NCI-H774 (cell line): ENCODE data around the gene COX19.
A peak's percentile ranks its signal among the peaks of the same experiment; 100 is the strongest.

Experiments
- DNase-seq: peaks from one replicate; lab custom pipeline; 2025; lab: John Stamatoyannopoulos, UW

COX19 gene

GRCh38 chr7:978049-978346 is 2.6 kb upstream of the COX19 start:
- no peak for DNase-seq

DNA sequence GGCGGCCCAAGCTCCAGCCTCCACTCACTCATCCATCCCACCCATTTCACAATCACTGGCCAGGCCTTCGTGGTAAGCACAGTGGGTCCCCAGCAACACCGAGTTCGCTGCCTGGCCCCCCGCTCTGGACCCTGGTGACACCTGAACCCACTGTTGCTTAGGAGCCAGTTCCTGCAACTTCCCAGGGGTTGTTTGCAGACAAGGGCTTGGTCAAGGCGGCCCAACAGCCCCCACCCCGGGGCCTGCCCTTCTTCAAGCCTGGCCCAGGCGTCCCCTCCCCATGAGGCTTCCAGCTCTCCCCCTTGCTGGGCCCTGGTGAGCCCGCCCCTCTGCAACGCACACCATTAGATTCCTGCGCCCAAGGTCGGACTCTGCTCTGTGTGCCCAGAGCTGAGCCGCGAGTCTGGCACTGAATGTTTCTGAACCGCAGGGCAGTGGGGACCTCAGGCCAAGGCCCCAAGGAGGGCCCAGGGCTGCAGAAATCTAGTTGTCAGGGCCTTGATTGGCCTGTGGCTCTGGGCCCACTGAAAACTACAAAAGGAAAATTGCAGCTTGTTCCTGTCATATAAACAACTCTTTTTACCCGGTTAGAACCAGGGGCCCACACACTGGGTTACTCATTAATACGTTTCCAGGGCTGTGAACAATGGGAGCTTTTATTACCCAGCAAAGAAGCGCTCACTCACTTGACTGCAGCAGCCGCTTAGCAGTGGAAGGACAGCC is 2.1 kb upstream of the COX19 start:
- DNase-seq, result no peak

GRCh38 chr7:976901-977325 is 1.6 kb upstream of the COX19 start:
- DNase-seq, result no peak

DNA sequence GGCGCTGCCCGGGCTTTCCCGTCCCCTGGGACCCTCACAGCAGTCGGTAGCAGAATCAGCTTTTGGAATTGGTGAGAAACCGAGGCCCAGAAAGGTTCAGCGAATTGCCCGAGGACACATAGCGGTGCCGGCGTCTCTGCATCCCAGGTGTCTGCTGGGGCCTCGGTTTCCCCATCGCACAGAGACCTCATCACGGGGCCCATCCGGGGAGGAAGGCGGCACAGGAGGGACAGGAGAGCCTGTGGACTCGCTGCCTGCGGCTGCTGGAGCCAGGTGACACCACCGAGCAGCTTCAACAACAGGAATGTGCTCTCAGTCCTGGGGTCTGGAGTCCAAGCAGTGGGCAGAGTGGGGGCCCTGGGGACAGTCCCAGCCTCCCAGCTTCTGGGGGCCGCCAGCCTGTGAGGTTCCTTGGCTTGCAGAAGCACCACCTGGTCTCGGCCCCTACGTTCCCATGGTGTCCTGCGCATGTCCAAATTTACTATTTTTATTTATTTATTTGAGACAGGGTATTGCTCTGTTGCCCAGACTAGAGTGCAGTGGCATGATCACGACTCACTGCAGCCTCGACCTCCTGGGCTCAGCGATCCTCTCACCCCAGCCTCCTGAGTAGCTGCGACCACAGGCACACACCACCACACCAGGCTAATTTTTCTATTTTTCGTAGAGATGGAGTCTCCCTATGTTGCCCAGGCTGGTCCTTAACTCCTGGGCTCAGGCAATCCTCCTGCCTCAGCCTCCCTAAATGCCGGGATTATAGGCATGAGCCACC is 539 bp upstream of the COX19 start:
- no peak for DNase-seq

DNA sequence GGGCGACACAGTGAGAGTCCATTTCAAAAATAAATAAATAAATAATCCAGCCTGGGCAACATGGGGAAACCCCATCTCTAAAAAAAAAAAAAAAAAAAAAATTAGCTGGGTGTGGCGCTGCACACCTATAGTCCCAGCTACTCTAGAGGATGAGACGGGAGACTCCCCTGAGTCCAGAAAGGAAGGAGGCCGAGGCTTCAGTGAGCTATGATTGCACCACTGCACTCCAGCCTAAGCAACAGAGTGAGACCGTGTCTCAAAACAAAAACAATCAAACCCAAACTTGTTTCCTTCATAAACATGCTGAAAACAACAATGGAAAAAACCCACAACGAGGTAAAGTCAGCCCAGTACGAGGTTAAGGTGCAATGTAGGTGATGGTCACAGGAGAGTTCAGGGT is 1.2 kb downstream of the COX19 start:
- no peak for DNase-seq

GRCh38 chr7:973312-973711 is 2.0 kb downstream of the COX19 start:
- DNase-seq, result no peak

DNA sequence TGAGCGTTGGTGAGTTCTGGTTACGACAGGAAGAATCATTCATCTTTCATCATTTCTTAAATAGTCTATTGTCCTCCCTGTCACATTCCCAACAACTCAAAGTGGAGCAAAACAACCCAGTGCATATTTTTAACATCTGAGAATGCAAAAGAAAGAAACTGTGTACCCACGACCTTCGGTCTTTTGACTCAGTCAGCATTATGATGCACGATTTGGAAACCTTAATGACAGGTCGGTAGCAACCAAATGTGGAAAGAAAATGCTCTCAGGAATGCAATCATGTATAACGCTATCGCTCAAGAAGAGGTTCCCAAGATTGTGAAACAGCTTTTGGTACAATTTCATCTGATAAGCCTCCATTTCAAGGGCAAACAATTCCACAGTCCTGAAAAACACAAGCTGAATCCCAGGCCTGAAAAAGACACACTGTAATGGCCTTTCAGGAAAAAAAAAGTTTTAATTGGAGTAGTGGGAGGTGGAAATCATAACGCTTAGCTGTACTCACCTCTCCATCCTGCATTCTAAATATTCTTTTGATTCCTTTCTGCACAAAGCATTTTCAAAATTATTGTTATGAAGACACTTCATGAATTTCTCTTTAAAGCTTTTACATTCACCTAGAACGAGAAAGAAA is 2.6 kb downstream of the COX19 start:
- no peak for DNase-seq

DNA sequence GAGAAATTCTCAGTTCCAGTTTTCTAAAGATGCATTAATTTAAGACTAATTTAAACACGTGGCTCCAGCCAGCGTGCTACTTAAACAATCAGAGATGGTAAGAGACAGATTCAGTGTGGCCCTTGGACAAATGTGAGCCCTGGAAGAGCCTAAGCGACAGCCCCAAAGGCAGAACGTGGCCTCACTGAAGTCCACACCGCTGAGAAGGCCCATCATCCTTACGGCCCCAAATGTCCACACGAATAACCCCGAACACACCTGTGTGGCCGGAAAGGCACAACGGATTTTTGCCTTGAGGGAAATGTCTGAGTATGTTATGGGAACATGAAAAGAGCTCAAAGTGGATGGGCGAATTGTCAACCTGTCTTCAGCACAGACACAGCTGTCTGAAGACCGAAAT is 3.2 kb downstream of the COX19 start:
- no peak for DNase-seq

DNA sequence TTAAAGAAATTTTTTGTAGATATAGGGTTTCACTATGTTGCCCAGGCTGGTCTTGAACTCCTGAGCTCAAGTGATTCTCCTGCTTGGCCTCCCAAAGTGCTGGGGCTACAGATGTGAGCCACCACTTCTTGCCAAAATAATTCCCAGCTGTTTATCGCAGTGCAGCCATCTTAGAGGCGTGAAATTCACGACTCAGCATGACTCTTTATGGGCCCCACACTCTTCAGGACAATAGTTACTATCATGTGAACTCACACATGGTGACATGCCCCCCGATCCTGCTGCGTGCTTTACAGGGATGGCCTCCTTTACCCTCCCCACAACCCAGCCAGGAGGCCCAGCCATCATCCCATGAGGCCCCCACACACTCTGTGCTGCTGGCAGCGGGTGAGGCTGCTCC is 4.6 kb downstream of the COX19 start:
- DNase-seq, result no peak

DNA sequence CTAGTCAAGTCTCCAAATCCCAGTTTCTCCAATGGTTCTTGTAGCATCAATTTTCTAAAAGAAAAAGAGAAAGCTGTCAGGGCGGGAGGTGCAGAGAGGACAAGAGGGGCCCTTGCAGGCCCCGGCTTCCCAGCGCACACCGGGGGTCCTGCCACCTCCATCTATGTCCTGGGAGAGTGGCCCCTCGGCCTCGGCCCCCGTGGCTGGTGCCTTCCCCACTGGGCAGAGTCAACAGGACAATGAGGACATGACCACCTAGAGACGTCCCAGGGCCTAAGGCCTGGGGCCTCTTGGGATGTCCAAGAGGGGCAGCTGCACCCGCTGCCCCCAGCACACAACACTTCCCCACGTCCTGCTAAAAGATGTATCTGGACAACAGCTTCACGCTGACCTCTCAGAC is 5.9 kb downstream of the COX19 start:
- no peak for DNase-seq

DNA sequence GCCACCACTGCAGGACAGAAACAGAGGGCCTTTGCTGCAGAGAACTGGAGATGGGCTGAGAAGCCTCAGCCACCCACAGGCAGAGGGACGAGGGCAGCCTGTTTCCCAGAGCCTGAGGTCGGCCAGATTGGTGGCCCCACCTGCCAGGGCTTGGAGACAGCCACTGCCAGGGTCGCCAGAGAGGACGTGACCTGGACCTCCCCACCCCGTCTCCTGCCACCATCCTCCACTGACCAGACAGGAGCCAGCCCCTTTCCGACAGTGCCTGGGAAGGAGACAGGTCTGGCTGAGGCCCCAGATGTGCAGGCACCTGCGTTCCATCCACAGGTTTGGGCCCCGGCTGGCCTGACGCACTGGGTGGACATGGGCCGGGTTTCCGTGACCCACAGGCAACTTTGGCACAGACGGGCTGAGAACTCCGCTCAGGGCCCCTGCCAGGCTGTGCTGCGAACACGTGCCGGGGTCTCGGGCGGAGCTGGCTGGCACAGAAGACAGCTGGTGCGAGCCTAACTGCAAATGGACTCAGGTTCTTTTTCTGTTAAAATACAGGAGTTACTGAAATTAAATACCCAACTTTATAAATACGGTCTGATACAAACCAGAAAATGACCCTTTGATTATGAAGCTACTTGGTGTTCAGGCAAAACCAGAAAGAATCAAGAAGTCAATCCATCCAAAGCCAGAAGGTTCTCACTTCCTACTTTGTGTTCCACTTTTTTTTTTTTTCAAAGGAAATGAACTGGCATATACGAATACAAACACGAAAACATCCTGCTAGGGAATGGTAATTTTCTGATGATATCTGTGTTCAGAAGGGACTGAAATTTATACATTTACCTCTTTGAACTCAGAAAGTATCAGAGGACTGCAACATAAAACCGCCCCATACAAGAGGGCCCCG is 6.9 kb downstream of the COX19 start:
- no peak for DNase-seq

DNA sequence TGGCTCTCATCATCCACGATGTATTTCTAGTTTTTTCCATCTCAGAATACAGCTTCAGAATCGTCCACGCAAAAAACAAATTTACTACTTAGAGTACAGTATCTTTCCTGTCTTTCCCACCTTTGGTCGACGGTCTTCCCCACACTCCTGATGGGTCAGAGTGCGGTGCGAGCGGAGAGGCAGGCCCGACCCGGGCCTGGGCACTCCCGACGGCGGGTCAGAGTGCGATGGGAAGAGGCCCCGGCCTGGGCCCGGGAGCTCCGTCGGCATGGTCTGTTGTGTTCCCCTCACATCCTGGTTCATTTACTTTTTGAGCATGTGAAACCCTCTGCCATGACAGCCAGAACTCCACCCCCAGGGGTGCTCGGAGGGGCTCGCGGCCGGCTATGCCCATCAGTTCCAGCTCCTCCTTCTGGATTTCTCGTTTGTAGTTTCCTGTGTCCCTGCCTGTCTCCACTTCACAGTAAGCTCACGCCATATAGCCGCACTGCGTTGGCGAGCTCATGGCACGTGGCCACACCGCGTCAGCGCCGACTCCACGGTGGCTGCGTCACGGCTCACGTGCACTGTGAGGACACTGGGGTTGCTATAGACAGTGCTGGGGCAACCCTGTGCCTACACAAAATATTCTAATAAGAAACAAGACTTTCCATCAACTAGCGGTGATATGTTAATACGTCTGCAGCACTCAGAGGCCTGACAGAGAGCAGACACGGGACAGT is 7.8 kb downstream of the COX19 start:
- no peak for DNase-seq

DNA sequence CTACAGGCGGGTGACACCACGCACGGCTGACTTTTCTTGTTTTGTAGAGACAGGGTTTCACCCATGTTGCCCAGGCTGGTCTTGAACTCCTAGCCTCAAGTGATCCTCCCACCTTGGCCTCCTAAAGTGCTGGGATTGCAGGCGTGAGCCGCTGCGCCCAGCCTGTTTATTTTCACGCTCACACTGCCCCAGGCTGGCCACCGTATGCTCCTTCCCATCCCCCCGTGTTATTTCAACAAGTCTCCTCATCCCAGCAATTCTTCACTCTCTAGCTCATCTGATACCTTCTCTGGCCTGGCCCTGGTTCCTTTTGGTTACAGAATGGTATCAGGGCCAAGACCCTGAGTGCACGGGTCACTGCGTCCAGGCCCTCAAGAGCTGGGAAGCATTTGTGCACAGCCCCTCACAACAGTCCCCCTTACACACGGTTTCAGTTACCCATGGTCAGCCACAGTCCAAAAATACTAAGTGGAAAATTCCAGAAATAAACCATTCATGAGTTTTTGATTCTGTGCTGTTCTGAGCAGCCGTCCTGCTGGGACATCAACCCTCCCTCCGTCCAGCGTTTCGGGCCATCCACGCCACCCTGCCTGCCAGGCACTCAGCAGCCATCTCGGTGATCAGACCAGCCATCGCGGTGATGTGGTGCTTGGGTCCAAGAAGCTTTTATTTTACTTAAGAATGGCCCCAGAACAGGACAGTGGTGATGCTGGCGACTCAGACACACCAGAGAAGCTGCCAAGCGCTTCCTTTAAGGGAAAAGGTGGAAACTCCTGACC is 8.9 kb downstream of the COX19 start:
- no peak for DNase-seq

DNA sequence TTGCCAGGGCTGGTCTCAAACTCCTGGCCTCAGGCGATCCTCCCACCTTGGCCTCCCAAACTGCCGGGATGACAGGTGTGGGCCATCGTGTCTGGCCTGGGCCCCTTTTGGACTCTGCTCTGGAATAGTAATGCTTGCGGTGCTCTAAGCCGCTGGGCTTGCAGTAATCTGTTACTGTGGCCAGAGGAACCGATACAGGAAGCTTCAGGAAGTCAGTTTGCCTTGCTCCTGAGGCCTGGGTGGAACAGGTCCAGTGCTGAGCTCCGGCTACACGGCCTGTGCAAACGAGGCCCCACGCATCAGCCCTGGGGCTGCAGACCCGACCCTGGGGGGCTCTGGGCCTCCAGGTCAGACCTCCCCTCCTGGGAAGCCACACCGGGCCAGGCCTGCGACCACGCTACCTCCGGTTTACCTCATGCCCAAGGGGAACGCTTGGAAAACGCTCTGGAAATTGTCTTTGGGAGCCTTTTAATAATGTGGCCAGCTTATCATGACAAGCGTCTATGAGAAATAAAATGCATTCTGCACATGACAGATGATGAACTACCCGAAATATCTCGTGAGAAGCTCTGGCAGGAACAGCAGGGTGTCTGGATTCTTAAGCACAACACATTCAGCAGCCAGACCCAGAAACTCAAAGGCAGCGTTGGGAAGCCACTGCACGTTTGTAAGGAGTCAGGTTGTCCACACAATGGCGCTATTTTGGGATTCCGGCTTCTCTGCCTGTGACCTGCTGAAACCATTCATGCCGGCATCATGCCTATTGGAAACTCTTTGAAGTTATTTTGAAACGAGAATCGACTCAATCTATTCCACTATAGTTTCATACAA is 10.7 kb downstream of the COX19 start:
- no peak for DNase-seq

DNA sequence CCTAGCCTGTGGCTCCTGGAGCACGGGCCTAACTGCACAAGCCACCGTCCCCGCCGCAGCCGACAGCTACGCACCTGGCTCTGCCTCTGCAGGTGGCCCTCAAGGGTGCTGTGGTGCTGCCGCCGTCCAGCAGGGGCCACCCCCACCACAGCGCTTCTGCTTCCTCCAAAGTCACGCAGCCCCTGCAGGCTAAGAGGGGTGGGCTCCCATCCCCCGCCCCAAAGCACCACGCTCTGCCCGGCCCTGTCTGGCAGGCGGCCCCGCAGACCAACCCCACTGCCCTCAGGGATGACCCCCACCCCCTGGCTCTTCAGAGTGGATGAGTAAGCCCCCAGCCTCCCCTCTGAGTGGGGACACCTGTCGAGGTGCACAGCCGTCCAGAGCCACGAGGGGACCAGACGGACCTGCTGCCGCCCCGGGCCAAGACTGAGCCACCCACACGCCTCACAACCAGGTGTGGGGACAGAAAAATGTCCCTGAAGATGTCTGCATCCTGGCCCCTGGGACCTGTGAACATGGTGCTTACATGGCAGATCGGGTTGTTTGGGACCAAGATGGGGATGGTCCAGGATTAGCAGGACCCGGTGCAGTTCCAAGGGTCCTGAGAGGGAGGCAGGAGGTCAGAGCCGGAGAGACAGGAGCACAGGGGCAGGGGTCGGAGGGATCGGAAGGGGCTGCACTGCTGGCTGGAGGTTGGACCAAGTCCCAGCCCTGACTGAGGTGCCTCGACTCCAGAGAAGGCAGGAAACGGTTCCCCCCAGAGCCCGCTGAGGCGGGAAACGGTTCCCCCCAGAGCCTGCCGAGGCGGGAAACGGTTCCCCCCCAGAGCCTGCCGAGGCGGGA is 11.9 kb downstream of the COX19 start:
- peak; percentile 13 for DNase-seq

DNA sequence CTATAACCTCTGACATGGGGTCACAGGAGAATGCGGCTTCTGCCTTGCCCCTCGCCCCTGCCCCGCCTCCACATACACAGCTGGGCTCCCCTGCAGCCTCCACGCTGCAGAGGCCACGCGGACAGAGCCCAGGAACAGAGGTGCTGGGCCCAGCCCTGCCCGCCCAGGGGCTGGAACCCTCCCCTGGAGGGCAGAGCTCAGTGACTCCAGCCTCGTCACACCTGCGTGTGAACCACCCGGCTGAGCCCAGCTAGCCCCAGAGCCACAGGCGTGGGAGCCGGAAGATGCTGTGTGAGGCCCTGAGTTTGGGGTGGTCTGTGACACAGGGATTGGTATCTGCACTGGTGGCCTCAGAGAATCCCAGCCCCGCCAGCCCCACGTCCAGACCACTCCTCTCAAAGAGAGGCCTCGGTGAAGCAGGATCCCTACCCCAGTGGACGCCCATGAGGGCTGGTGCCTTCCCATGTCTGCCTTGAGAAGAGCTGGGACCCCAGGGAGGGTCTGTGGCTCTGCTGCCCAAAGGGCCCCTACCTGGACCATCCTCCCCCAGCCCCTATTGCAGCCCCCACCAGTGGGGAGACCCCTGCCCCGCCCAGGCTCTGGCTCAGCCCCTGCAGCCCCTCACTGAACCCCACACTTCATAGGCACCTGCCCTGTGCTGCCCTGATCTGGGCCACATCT is 12.8 kb downstream of the COX19 start:
- no peak for DNase-seq

- no peak for DNase-seq
These were observed 13.6 kb downstream of the COX19 start for GRCh38 chr7:961546-962400.
